GM10847 (cell line): ENCODE results near the gene ALAS1.

Source experiments
- POLR2A ChIP-seq: IDR thresholded peaks from 2 replicates; pipeline ENCODE4 v1.6.1; 2011; ENCODE audit not compliant: insufficient read length; ENCODE audit errors: extremely low read depth

Gene ALAS1

GRCh38 chr3:52197842-52198625 lies at the start of gene ALAS1:
Gene ALAS1, plus strand, starts transcription at chr3:52198160. Its CDS starts 1,082 bp downstream, at chr3:52199242.
- peak; percentile 90 for TF ChIP-seq POLR2A

GRCh38 chr3:52149021-52149420 lies 48.9 kb upstream of the ALAS1 start:
- no peak for TF ChIP-seq POLR2A

- no peak for TF ChIP-seq POLR2A
Observed at GRCh38 chr3:52149726-52150125, 48.2 kb upstream of the ALAS1 start.

GRCh38 chr3:52150357-52150756 lies 47.6 kb upstream of the ALAS1 start:
- no peak for TF ChIP-seq POLR2A

- no peak for TF ChIP-seq POLR2A
Observed at GRCh38 chr3:52150860-52151259, 47.1 kb upstream of the ALAS1 start.

GRCh38 chr3:52153389-52154096 lies 44.4 kb upstream of the ALAS1 start:
- no peak for TF ChIP-seq POLR2A

- peak; percentile 56 for TF ChIP-seq POLR2A
Observed at GRCh38 chr3:52154135-52155094, 43.5 kb upstream of the ALAS1 start, which contains the start of gene POC1A. Gene POC1A, minus strand, starts transcription at chr3:52154423. Its CDS starts 51 bp downstream, at chr3:52154372.

GRCh38 chr3:52155912-52156311 lies 42.0 kb upstream of the ALAS1 start:
- TF ChIP-seq POLR2A, result no peak

GRCh38 chr3:52159503-52159902 lies 38.5 kb upstream of the ALAS1 start:
- TF ChIP-seq POLR2A, result no peak

GRCh38 chr3:52162250-52162872 lies 35.6 kb upstream of the ALAS1 start:
- no peak for TF ChIP-seq POLR2A

- no peak for TF ChIP-seq POLR2A
Observed at GRCh38 chr3:52167240-52167639, 30.7 kb upstream of the ALAS1 start.

GRCh38 chr3:52171514-52172261 lies 26.3 kb upstream of the ALAS1 start:
- no peak for TF ChIP-seq POLR2A

GRCh38 chr3:52172262-52172757 lies 25.6 kb upstream of the ALAS1 start:
- no peak for TF ChIP-seq POLR2A

- no peak for TF ChIP-seq POLR2A
Observed at GRCh38 chr3:52173101-52173500, 24.9 kb upstream of the ALAS1 start.

- no peak for TF ChIP-seq POLR2A
Observed at GRCh38 chr3:52174896-52175295, 23.1 kb upstream of the ALAS1 start.
